GM19239 (cell line): ENCODE data around the gene PTBP3.
"Not testable (repeated sequence)": the region's sequence is repeated elsewhere in the genome, so short reads cannot be mapped to it uniquely, and the experiment has no call there.

Experiments used
- DNase-seq: peaks from one replicate; pipeline ENCODE4 v3.0.0; 2011; ENCODE audit warnings: low spot score; ENCODE audit not compliant: insufficient read length
- FAIRE-seq: peaks from 2 replicates; lab custom pipeline; 2011; peaks lifted over from hg19 to GRCh38; lab: Jason Lieb, UNC

The PTBP3 gene, protein sequence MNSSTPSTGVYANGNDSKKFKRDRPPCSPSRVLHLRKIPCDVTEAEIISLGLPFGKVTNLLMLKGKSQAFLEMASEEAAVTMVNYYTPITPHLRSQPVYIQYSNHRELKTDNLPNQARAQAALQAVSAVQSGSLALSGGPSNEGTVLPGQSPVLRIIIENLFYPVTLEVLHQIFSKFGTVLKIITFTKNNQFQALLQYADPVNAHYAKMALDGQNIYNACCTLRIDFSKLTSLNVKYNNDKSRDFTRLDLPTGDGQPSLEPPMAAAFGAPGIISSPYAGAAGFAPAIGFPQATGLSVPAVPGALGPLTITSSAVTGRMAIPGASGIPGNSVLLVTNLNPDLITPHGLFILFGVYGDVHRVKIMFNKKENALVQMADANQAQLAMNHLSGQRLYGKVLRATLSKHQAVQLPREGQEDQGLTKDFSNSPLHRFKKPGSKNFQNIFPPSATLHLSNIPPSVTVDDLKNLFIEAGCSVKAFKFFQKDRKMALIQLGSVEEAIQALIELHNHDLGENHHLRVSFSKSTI

GRCh38 chr9:112332977-112333638 lies at the start of gene PTBP3:
TSS of gene PTBP3 (minus strand) at chr9:112333619. CDS start at chr9:112297865, 35,754 bp downstream.
- FAIRE-seq = no peak
- peak; percentile 36 for DNase-seq

DNA sequence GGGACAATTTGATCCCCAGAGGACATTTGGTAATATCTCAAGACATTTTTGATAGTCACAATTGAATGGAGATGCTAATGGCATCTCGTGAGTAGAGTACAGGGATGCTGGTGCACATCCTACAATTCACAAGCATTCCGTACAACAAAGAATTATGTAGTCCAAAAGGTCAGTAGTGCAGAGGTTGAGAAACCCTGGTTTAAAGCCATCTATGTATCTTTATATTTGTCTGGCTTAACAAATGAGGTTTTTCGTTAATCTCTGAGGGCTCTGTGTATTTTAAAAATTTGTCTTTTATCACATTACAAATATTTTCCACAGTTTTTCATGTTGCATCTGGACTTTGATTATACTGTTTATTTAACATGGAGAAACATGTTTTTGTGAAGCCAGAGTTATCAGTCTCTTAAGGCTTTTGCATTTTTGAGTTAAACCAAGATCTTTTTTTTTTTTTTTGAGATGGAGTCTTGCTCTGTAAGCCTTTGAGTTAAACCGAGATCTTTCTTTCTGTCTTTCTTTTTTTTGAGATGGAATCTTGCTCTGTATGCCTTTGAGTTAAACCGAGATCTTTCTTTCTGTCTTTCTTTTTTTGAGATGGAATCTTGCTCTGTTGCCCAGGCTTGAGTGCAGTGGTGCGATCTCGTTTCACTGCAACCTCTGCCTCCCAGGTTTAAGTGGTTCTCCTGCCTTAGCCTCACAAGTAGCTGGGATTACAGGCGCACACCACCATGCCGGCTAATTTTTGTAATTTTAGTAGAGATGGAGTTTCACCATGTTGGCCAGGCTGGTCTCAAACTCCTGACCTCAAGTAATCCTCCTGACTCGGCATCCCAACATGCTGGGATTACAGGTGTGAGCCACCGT lies 49.3 kb upstream of the PTBP3 start:
- FAIRE-seq (no peak), DNase-seq (no peak)

DNA sequence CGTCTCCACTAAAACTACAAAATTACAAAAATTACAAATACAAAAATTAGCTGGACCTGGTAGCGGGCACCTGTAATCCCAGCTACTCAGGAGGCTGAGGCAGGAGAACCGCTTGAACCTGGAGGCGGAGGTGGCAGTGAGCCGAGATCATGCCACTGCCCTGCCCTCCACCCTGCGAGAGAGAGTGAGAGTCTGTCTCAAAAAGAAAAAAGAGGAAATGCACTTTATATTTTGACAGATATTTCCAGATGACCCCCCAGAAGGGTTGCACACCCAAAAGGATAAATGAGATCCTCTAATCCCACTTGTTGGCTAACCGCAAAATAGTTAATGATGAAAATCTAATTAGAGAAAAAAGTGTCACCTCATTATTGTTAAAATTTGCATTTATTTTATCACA lies 48.6 kb upstream of the PTBP3 start:
- FAIRE-seq (no peak), DNase-seq (no peak)

- FAIRE-seq = no peak
- no peak for DNase-seq
Observed at GRCh38 chr9:112380825-112381221, 47.4 kb upstream of the PTBP3 start.

GRCh38 chr9:112380102-112380824 lies 46.8 kb upstream of the PTBP3 start, which contains the start of gene HSDL2:
TSS of gene HSDL2 (plus strand) at chr9:112380108. CDS start at chr9:112380164, 56 bp downstream.
- FAIRE-seq (peak; percentile 61), DNase-seq (no peak)

DNA sequence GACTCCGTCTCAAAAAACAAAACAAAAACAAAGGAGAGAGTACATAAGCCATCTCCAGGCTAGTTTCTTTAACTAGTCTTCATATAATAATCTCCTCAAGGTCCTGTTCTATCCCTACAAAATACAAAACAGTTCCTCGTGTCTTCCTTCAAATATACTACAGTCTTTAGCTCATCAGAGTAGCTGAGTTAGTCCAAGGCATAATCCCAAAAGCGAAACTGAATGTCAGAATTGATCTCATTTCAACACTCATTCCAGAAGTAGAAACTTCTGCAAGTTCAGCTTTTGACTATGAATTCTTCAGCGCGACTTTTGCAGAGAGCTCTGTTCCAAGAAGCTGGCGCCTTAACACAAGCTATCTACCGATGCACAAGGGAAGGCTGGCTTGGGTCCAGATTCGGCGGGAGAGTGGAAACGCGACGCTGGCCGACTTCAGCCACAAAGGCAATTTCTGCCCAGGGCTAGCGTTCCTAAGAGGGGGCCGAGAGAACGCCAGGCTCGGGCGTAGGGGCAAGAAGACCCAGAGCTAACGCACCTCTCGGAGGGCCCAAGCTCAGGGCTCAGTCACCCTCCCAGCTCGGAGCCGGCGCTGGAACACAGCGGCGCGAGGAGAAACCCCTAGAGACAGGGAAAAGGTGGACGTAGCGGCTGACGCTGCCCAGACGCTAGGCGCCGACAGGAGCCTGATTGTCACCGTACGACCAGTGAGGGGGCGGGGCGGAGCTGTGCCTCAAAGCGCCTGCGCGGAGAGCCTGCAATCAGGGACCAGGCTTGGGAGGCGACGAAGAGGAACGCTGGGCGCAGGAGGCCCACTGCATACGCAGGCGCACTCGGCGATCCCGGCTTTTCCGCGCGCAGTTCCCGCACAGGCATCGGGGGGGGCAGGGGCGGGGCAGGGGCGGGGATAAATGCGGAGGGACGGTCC lies 46.0 kb upstream of the PTBP3 start:
- FAIRE-seq = peak; percentile 89
- peak; percentile 86 for DNase-seq

DNA sequence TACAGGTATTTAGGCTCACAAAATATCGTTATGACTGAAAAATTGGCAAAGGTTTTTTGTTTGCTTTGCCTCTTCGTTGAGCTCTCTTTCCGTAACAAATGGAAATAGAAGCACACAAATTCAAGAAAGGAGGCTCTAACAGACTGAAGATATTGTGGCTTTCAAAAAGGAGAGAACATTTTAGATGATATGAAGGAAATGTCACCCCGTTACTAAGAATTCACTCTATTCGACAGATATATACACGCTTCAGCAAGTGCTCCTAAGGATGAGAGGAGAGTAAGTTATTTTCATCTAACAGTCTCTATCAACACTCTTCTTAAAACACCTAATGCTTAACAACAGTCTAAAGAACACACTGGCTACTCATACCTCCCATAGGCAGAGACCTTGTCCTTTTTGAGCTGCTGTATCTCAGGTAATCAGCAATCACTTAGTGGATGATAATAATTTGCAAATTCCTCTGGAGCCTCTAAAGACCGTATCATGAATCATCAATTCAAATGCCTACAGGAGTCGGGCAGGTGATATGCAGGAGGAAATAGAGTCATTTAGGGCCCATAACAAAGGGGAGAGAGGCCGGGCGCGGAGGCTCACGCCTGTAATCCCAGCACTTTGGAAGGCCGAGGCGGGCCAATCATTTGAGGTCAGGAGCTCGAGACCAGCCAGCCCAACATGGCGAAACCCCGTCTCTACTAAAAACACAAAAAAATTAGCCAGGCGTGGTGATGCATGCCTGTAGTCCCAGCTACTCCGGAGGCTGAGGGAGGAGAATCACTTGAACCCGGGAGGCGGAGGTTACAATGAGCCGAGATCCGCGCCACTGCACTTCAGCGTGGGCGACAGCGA lies 45.1 kb upstream of the PTBP3 start:
- DNase-seq = no peak
- no peak for FAIRE-seq

- DNase-seq = no peak
- no peak for FAIRE-seq
Observed at GRCh38 chr9:112377684-112378327, 44.4 kb upstream of the PTBP3 start.

GRCh38 chr9:112377087-112377486 lies 43.7 kb upstream of the PTBP3 start:
- DNase-seq (no peak), FAIRE-seq (no peak)

DNA sequence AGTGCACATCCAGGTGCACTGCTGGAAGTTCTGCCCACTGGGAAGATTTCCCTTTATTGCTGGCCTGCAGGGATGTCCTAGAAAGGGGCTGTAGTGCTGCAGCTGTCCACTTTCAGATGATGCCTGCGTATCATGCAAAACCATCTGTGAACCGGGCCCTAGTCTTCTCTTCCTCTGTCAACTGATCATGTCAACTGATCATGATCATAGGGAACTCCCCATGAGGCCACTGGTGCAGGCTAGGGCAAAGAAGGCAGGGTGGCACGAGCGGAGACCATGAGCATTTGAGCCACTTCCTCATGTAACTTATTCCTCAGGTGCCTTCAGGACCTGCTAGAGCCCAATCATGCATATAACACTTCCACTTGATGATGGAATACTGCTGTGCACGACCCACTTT lies 41.9 kb upstream of the PTBP3 start:
- FAIRE-seq (no peak), DNase-seq (no peak)

DNA sequence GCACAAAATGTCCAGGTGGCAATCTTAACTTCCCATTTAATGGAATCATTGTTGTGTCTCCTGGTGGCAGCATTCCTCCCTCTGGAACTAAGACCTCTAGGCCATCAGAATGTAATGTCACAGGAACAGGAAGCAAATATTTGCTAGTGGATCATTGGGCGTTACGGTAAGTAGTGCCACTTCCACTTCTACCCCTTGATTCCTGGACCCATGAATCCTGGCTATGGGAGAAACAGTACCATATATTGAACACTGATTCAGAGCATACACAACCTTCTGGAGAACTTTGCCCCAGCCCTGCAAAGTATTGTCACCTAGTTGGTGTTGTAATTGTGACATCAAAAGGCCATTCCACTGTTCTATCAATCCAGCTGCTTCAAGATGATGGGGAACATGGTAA lies 40.8 kb upstream of the PTBP3 start:
- not testable (repeated sequence) for FAIRE-seq, DNase-seq

DNA sequence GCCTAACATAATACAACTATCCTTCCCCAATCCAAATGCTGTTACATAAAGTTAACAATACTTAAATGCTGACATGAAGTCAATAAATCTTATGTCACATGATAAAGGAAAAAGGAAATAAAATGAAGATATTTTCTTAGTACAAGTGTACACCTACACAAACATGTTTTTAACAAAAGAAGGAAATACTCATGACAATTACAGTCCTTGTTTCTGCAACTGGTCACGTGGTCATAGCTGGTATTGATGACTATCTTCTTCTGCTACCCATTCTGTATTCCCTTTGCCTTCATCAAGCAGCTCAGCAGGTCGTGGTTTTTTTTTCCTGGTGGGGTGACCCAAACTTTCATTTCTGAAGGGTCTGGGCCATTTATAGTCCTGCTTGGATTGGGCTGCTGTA lies 40.2 kb upstream of the PTBP3 start:
- not testable (repeated sequence) for FAIRE-seq, DNase-seq

- no peak for FAIRE-seq
- no peak for DNase-seq
Observed at GRCh38 chr9:112371060-112371459, 37.6 kb upstream of the PTBP3 start.

- FAIRE-seq (no peak), DNase-seq (no peak)
Observed at GRCh38 chr9:112369817-112370216, 36.4 kb upstream of the PTBP3 start.

- DNase-seq (no peak), FAIRE-seq (no peak)
Observed at GRCh38 chr9:112367465-112367864, 34.0 kb upstream of the PTBP3 start.

DNA sequence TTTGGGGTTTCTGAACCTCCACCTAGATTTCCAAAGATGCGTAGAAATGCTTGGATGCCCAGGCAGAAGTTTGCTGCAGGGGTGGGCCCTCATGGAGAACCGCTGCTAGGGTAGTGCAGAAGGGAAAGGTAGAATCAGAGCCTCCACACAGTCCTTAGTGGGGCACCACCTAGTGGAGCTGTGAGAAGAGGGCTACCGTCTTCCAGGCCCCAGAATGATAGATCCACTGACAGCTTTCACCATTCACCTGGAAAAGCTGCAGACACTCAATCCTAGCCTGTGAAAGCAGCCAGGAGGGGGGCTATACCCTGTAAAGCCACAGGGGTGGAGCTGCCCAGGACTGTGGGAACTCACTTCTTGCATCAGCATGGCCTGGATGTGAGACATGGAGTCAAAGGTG lies 33.2 kb upstream of the PTBP3 start:
- no peak for DNase-seq
- FAIRE-seq = no peak

DNA sequence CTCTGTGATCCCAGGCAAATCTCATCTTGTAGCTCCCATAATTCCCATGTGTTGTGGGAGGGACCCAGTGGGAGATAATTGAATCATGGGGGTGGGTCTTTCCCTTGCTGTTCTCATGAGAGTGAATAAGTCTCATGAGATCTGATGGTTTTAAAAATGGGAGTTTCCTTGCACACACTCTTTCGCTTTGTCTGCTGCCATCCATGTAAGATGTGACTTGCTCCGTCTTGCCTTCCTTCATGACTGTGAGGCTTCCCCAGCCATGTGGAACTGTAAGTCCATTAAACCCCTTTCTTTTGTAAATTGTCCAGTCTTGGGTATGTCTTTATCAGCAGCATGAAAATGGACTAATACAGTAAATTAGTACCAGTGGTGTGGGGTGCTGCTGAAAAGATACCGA lies 31.8 kb upstream of the PTBP3 start:
- FAIRE-seq, DNase-seq: not testable (repeated sequence)
